Testis (tissue), 3 donors: ENCODE measurements around the gene SERF1B. TPM values are rescaled to one million over a fixed set of nuclear protein-coding genes. Genes with fewer than 3 reads are reported as not detected.
"Not testable (repeated sequence)": the region's sequence is repeated elsewhere in the genome, so short reads cannot be mapped to it uniquely, and the experiment has no call there.

ENCODE experiments used
- DNase-seq: peaks from one replicate; pipeline ENCODE4 v3.0.0-alpha.2; 2019
- H3K27ac ChIP-seq, 2 donors: fragments of 200-600 bp; sonication (generic); one replicate each; pipeline ENCODE4 v1.5.1; 2019
- H3K27me3 ChIP-seq: fragments of 200-600 bp; sonication (generic); one replicate; pipeline ENCODE4 v1.5.1; 2019
- H3K36me3 ChIP-seq: fragments of 200-600 bp; sonication (generic); one replicate; pipeline ENCODE4 v1.5.1; 2017; ENCODE audit warnings: low read depth; ENCODE audit errors: missing control alignments
- H3K4me1 ChIP-seq: fragments of 200-600 bp; sonication (generic); one replicate; pipeline ENCODE4 v1.5.1; 2019
- H3K4me3 ChIP-seq, 2 donors: fragments of 200-600 bp; sonication (generic); one replicate each; pipeline ENCODE4 v1.5.1; 2017 to 2019
- H3K9me3 ChIP-seq: fragments of 200-600 bp; sonication (generic); one replicate; pipeline ENCODE4 v1.5.1; 2017
- WGBS, 2 donors: methylation state at CpG; one replicate each; pipeline ENCODE4 v1.1.5; 2018; 5-methylcytosine and 5-hydroxymethylcytosine counted together
- intact Hi-C: fragments of 100-400 bp; cut with DNase I; formaldehyde crosslinking; loops from one replicate; pipeline ENCODE4 v1.15.1; 2023; ENCODE audit warnings: low total_unique reads
- polyA plus RNA-seq: library from polyadenylated mRNA; stranded (reverse); fragments of 350-450 nt; fragmentation: Illumina TruSeq; extraction: RNeasy Lipid Tissue Mini Kit (QIAGEN cat#74804); gene quantifications from one replicate; pipeline ENCODE4 v1.2.3, GENCODE V29; 2014; ENCODE audit warnings: low read depth, low replicate concordance; ENCODE audit not compliant: insufficient read depth
- small RNA-seq, 2 donors: library from RNA; depleted of rRNA; stranded (forward); fragments of <200 nt; gene quantifications; one replicate each; pipeline ENCODE3, GENCODE V24; 2016
- total RNA-seq, 2 donors: library from RNA; depleted of rRNA; stranded (reverse); fragments of >200 nt; gene quantifications; one replicate each; pipeline ENCODE4 v1.2.3, GENCODE V29; 2016

The SERF1B gene
- total and polyA plus RNA-seq, 3 donors from 2014 or later, result 90.7 to 299 (median 99.2) TPM

GRCh38 chr5:70091776-70092175, 66.7 kb downstream of the SERF1B start:
- H3K4me3 ChIP-seq, DNase-seq, H3K36me3 ChIP-seq, H3K4me1 ChIP-seq, H3K27me3 ChIP-seq, H3K9me3 ChIP-seq, intact Hi-C loops, H3K27ac ChIP-seq: not testable (repeated sequence)
- WGBS, 2 donors, result no CpG with 5 or more reads among the region's 7 CpGs

Small RNA genes lying within 50 kb of the gene (small RNA-seq; reads per million reads assigned to genes)
- gene CDH12P2, result 0 reads per million in 2 donors

Other genes with a start within 250 kb of the SERF1B start
- gene SMN2, start 24.4 kb downstream of the SERF1B start, total RNA-seq, result 100 to 1,000 TPM in 1 of 2 donors, 10 to 100 TPM in 1; 86.5 to 106 TPM
- gene SMN2, start 24.4 kb downstream of the SERF1B start, polyA plus RNA-seq, result 85.9 TPM